T-helper 9 cell (primary cell): ENCODE measurements around the gene GPATCH8.
A peak's percentile ranks its signal among the peaks of the same experiment; 100 is the strongest.
"Not testable (repeated sequence)": the region's sequence is repeated elsewhere in the genome, so short reads cannot be mapped to it uniquely, and the experiment has no call there.

Experiments
- DNase-seq: peaks from one replicate; pipeline ENCODE4 v3.0.0-alpha.2; 2020
- total RNA-seq, 2 donors: gene quantifications; one replicate each; lab custom pipeline; 2026; lab: John Stamatoyannopoulos, UW

The GPATCH8 gene
- total RNA-seq: 88.3 to 97.3 reads per million in 2 donors

DNA sequence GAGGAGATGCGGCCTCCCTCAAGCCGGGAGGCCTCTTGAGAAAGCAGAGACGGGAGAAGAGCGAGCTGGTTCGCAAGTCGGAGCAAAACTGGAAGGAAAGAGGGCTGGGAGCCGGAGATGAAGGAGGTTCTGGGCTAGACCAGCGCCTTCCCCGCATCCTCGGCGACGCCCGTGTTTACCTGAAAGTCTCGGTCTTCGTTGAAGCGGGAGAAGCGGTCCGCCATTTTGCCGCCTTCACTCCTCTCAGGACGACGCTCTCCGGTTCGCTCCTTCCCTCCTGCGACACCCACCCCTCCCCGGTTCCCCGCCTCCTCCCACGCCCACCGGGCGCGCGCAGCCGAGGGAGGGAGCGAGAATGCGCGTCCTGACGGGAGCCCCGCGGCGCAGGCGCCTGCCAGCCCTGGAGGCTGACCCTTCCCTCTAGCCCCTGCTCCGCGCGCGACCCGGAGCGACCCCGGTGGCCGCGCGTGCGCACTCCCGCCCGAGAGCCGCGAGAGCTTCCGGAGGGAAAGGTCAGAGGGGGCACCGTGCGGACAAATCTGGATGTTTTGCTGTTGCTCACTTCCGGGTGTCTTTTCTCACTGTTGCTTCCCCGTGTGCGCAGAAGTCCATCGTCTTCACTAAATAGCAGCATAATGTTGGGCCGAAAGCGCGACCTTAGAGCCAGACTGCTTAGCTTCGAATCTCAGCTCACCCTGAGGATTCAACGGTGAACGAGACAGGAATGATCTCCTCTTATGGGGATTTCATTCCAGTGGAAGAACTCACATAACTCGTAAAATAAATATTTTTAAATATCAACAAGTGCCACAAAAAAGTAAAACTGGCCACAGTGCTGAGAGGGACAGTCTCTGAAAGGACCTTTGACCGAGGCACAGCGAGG lies at the start of gene GPATCH8:
Gene GPATCH8, minus strand, starts transcription at position 260 of the 883 bp plus-strand sequence. Its CDS starts 36 bp downstream, at position 224.
- DNase-seq: peak; percentile 87

DNA sequence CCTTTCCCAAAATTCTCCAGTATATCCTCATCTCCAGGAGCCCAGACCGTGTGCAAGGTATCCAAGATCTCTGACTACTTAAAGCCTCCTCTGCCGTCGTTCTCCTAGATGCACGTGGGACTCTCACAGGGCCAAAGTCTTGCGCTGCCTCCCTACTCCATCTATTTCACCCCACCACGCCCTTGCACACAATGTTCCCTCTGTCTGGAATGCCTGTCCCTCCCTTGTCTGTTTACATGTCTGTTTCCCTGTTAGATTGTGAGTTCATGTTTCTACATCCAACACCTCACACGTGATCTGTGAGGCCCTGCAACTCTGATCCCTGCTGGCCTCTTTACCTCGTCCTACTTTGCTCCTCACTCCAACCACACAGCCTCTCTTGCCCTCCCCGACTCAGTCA lies 49.2 kb upstream of the GPATCH8 start:
- DNase-seq: no peak

DNA sequence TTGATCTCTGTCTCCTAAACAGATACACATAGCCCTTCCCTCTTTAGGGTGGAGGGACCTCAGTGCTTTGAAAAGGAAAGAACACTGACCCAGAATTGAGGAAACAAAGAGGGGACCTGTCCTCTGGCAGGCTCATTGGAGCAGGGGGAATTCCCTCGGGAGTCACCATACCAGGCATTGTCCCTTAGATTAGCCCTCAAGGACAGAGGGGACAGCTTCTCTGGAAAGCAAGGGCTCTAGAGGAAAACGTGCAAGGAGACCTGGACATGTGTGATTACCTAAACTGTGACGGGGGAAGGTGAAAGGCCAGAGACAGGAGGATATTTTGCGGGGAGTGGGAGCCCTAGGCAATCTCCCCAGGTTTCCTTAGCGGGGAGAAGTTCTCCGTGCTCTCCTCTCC lies 46.5 kb upstream of the GPATCH8 start:
- no peak for DNase-seq

DNA sequence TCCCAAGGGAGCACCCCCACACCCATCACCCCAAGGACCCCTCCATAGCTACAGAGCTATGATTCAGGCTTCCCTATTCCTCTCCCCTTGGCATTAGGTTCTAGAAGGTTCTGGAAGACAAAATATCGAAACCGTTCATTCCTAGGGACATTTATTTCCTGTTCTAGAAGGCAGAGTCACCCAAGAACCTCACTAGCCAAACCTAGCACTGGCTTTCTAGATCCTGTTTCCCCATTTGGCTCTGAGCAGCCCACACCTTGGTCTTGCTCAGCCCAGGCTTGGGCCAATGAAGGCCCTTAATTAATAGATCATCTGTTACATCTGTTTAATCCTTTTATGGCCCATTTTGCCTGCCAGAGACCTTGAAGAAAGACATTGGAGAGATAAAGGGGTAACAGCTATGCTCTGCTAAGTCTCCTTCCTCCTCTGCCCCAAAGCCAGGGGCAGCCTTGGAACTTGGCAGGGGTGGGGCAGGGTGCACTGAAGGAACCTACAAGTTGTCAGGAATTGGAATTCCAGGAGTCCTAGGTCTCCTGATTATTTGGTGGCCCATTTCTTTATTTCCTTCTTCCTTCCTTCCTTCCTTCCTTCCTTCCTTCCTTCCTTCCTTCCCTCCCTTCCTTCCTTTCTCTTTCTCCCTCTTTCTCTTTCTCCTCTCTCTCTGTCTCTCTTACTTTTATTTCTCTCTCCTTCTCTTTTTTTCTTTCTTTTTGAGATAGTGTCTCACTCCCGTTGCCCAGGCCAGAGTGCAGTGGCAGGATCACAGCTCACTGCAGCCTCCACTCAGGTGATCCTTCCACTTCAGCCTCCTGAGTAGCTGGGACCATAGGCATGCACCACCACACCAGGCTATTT lies 45.4 kb upstream of the GPATCH8 start:
- no peak for DNase-seq

DNA sequence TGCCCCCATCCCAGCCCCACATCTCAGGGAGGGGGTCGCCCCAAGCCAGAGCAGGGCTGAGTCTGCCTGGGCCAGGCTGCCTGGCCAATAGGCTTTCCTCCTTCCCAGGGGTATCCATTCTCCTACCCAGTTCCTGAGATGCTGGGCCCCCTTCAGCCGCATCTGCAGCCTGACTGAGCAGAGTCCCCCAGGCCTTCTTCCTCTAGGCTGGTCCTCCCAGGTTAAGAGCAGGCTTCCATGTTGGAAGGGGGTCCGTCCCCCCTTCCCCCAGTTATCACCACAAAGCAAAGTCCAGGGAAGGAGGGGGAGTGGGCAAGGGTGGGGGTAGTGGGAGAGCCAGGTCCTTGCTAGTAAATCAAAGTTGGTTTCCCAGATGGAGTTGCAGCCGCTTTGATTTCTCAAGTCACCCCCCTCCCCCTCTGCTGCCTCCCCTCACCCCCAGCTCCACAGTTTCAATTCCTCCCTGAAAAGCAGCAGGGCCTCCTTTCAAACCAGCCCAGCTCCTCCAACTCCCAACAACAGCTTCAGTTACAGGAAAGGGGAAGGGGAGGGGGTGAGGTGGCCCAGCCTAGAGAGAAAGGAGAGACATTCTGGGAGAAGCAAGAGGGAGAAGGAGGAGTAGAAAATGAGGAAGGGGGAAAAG lies 44.5 kb upstream of the GPATCH8 start:
- no peak for DNase-seq

DNA sequence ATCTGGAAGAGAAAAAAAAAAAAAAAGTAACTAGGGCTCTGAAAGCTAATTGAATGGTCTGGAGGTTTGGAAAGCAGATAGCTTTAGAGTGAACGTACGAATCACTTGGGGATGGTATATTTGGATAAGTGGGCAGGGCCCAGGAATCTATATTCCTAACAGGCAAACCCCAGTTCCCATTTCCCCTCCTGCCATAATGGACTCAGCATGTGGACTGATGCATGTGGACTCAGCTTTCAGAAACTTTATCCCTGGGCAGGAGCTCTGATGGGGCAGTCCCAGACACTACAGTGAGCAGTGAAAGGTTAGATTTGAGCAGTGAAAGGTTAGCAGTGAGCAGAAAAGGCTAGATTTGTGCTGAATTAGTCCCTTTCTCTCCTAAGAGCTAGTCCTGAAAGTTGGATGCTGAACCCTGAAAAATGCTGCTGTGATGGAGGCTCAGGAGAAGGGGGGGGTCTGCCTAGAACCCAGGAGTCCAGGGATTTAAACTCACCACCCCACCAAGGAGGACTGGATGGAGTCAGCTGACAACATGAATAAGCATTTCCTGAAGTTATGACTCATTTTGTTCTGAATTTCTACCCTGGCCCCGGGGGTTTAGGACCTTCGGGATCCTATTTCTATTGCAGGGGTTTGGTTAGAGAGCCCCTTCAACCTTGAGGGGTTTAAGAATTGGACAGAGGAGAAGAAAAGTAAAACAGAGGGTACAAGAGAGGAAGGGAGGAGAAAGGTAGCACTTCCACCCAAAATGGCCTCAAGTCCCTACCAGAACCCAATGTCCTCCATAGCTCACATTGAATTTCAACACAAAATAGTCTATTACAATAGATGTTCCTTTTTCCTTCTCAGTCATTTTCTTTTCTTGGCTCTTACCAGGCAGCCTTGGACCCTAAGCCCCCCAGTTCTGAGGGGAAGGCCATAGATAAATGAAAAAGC lies 43.7 kb upstream of the GPATCH8 start:
- DNase-seq: no peak

DNA sequence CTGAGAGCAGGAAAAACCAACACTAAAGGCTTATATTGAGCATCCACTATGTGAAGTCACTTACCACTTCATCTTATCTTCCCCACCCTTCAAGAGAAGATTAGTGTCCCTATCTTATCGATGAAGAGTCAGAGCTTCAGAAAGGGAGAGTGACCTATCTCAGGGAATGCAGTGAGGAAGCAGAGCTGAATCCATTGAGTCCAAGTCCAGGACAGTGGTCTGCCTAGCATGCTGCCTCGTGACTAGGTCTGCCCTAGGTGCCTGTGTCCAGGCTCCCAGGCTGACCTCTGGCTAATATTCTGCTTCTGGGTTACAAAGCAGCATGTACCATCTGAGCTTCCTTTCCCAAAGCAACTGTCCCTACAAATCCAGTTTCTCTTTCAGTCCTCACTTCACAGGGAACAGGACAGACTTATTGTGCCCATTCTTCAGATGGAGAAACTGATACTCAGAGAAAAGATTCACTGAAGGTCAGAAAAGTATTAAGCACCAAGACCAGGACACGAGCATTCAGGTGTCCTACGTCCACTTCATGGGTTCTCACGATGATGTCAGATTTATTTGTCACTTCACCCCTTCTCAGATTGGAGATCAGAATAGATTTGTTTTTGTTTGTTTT lies 40.8 kb upstream of the GPATCH8 start:
- no peak for DNase-seq

DNA sequence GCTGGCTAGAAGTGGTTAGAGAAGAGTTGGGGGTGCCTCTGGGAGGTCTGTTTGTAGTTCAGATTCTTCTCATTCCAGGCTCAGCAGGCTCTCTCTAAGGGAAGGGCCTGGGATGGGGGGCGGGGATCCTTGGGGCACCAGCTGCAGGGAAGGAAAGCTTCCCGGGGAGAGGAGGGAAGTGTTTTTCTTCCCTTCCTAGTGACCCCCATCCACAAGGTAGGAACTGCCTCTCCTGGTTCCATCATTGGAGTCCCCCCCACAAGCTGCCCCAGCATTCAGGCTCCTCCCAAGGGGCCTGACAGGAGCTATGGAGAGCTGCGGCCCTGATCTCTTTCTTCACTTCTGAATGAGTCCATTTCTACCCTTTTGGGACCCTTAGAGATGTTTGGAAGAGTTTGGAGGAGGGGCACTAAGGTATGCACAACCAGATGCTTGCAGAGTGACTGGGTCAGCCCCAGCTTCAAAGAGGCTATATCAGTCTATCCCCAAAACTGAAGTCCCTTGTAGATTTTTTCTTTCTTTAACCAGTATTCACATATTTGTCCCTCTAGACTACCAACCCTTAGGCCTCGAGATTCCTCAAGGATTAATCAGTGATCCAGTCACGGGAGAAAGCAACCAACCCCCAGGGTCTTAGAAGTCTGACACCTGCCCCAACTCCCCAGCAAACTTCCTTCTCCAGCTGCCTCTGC lies 40.2 kb upstream of the GPATCH8 start:
- DNase-seq: no peak

DNA sequence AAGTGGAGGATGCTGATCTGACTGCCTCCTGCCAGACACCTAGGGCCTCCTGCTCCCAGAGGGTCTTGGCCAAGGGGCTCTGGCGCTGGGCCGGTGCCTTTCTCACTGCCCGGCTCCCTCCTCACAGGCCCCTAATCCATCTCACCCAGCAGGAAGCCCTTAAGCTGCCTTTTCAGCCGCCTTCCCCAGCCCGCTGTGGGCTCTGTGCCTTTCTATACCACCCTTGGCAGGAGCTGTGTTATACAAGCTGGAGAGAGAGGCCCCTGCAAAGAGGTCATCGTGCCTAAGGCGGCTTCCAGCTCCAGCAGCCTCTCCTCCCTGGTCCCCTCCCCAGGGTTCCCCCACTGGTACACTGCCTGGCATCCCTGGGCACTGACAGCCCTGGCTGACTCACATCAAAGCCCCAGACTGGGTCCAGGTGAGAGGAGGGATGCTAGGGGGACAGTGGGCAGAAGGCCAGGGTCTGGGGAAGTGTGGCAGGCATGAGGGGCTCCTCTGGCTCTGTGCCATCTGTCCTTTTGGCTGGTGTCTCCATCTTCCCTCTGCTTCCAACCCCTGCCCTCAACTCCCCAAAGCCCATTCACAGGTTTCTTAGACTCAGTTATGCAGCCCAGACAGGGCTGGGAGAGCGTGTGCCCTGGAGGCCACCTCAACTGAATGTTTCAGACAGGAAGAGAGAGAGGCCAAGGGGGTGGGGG lies 38.8 kb upstream of the GPATCH8 start:
- DNase-seq: no peak

DNA sequence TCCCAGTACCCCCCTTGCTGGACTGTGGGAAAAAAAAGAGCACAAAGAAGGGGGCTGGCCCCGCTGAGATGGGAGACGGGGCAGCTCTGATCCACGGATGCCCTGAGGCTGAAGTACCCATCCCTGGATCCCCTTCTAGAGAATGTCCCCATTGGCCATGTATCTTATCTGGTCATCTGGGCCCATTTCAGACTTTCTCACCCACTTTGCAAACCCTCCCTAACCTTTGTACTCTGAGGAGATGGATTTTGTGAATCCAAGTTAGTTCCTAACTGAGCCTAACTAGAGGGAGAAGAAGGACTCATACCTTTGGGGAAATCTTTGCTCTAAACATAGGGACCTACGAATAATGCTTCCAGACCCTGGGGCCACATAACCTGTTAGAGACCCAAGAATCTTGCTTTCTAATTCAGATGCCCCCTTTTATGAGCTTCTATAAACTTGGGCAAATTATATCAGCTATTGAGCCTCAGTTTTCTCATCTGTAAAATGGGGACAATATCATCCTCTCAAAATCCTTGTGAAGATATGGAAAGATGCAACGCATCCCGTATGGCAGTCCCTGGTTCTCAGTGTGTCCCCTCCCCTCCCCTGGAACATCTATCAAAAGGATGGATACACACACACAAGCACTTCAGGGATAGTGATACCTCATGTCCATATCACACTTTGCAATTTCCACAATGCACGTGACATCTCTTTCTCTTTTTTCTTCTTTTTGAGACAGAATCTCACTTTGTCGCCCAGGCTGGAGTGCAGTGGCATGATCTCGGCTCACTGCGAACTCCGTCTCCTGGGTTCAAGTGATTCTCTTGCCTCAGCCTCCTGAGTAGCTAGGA lies 37.3 kb upstream of the GPATCH8 start:
- no peak for DNase-seq

DNA sequence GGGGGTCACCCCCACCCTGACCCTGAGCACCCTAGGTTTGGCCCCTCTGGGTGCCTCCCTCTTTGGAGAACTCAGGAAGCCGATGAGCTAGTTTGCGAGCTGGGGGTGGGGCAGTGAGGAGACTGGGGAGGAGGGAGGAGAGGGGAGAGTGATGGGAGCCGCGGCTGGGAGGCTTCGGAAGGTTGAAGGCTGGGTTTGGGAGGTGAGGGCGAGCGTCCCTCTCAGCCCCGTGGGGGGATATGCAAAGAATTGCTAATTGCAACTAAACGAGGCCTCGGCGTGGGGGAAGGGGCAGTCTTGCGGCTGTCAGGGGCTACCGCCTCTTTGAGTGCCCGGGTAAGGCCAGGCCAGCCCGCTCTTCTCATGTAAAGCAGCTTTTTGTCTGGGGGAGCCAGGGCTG lies 36.5 kb upstream of the GPATCH8 start:
- DNase-seq: no peak

DNA sequence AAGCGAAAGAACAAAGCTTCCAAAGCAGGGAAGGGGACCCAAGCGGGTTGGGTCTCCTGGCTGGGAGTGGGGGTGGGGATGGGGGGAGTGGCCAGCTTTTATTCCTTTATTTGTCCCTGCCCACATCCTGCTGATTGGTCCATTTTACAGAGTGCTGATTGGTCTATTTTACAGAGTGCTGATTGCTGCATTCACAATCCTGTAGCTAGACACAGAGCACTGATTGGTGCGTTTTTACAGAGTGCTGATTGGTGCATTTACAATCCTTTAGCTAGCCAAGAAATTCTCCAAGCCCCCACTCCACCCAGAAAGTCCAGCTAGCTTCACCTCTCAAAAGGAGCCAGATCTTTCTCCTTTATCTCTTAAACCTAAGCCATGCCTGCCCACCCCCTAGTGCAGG lies 34.7 kb upstream of the GPATCH8 start:
- DNase-seq: not testable (repeated sequence)

DNA sequence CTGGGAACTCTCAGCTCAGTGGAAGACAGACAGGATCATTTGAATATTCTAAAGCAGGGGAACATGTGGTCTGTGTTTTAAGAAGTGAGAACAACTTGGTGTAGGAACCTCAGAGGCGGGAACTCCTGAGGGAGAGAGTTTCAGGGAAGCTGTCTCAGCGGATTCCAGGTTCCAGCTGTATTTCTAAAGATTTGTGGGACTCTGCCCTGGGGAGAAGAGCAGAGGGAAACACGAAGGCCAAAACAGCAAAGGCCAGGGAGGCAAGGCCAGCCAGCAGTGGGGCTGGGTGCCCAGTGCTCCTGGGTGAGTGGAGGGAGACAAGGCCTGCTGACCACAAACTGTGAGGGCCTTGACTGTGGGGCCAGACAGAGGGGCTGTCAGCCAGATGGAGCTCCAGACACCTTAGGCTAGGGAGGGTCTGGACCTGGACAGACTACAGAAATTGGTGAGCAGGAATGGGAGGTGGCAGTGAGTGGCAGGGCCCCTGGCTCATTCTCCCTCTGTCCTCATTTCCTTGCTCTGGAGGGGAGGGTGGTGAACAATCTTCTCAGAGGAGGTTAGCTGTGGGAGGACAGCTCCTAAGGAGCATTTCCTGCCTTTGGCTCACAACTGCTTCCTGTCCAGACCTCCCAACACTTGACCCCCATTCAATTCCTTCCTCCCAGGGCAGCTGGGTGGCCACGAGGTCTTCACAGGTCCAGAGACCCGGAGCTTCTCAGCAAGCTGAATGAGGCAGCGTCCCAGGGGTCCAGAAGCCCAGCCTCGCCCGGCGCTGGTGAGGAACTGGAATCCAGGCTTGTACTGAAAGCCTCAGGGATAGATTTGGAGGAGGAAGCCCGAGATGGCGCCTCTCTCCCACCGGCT lies 33.1 kb upstream of the GPATCH8 start:
- no peak for DNase-seq

DNA sequence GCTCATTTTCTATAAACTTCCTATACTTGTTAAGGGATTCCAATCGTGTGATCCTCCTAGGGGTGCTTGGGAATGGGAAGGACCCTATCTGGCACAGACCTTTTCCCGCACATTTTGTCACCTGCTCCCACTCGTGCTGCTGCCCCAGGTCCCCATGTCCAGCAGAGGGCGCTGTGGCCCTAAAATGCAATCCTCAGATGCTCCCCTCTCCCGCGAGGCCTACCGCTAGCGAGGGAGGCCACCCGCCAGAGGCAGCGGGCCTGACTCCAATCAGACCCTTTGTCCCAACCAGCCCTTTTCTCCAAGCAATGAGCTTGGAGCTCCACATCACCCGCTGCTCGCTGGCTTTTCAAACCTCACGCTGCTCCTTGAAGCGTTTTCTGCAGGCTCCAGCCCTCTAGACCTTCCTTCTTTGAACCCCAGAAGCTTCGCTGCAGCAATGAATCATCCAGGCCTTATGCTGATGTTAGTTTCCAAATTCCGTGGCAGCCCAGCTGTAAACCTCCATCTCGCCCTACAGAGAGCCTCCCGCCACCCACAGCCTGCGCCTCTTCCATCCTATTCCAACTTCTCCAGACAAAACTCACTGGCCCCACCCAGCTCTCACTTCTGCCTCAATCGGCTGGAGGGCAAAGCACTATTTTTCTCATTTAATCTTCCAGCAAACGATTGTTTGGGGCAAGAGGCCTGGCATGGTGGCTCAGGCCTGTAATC lies 30.5 kb upstream of the GPATCH8 start:
- DNase-seq: peak; percentile 90

DNA sequence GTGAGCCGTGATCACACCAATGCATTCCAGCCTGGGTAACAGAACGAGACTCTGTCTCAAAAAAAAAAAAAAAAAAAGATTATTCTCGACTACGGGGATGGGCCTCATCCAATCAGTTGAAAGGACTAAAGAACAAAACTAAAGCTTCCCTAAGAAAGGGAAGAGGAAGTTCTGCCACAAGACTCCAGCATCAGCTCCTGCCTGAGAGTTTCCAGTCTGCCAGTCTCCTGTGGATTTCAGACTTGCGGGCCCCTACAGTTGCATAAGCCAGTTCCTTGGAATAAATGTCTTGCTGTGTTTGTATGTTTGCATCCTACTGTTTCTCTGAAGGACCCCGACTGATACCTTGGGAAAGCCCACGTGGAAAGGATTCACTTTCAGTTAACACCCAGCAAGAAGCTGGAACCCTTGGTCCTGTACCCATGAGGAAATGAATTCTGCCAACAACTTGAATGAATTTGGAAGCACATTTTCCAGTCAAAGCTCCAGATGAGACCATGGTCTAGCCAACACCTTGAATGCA lies 27.8 kb upstream of the GPATCH8 start:
- DNase-seq: no peak

DNA sequence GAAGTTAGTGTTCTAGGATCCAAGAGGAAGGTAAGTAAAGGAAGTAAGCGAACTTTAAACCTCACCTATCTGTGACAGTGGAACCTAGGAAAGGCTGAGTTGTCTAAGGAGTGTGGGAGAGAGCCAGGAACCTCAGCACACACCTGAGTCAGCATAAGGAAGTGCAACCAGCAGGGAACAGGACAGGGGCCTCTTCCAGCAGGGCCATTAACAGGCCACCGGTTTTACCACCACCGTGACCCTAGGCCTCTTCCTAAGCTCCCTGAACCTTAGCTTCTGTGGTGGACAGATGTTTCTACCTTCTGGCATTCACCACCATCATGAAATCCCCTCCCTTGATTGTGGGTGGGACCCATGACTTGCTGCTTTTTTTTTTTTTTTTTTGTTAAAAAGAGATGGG lies 26.7 kb upstream of the GPATCH8 start:
- no peak for DNase-seq

DNA sequence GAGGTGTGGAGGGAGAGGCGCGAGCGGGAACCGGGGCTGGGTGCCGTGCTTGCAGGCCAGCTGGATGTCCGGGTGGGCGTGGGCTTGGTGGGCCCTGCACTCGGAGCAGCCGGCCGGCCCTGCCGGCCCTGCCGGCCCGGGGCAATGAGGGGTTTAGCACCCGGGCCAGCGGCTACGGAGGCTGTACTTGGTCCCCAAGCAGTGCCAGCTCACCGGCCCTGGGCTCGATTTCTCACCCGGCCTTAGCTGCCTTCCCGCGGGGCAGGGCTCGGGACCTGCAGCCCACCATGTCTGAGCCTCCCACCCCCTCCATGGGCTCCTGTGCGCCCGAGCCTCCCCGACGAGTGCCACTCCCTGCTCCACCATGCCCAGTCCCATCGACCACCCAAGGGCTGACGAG lies 24.7 kb upstream of the GPATCH8 start:
- DNase-seq: no peak
